Lung (tissue), 12 donors: ENCODE measurements around the gene RDX. TPM values are rescaled to one million over a fixed set of nuclear protein-coding genes. Genes with fewer than 3 reads are reported as not detected.

Source experiments
- ATAC-seq: fragments of 200-7000 bp; cut with Tn5 transposase; one replicate; pipeline ENCODE4 v1.9.1; 2020; ENCODE audit warnings: moderate number of reproducible peaks; ENCODE audit not compliant: insufficient read depth, low FRiP score
- DNase-seq, 3 donors: peaks; one replicate each; pipeline ENCODE4 v3.0.0-alpha.2; 2013 to 2017
- H3K27ac ChIP-seq, 2 donors: one replicate each; pipeline ENCODE4 v1.5.1; 2013; ENCODE audit warnings: mild to moderate bottlenecking in 2 of 2, moderate library complexity in 2 of 2, control low read depth in 1 of 2, inconsistent platforms in 1 of 2, low read depth in 1 of 2, low read length in 1 of 2
- H3K27me3 ChIP-seq, 3 donors: one replicate each; pipeline ENCODE4 v1.5.1; 2013; ENCODE audit warnings: low read length in 2 of 3; ENCODE audit not compliant: control insufficient read depth in 3 of 3, insufficient read depth in 3 of 3
- H3K36me3 ChIP-seq, 4 donors: one replicate each; pipeline ENCODE4 v1.5.1; 2013; ENCODE audit warnings: low read length in 4 of 4, mild to moderate bottlenecking in 1 of 4, moderate library complexity in 1 of 4; ENCODE audit not compliant: control insufficient read depth in 4 of 4, insufficient read depth in 4 of 4
- H3K4me1 ChIP-seq, 5 donors: one replicate each; pipeline ENCODE4 v1.5.1; 2013; ENCODE audit warnings: low read length in 5 of 5, mild to moderate bottlenecking in 2 of 5, moderate library complexity in 1 of 5; ENCODE audit not compliant: control insufficient read depth in 5 of 5, insufficient read depth in 5 of 5
- H3K4me3 ChIP-seq: one replicate; pipeline ENCODE4 v1.5.1; 2013; ENCODE audit warnings: mild to moderate bottlenecking, control low read depth, moderate library complexity
- H3K9ac ChIP-seq, 2 donors: one replicate each; pipeline ENCODE4 v1.5.1; 2013; ENCODE audit warnings: low read length in 2 of 2, control low read depth in 1 of 2; ENCODE audit not compliant: insufficient read depth in 1 of 2
- H3K9me3 ChIP-seq, 4 donors: one replicate each; pipeline ENCODE4 v1.5.1; 2013; ENCODE audit warnings: low read length in 3 of 4, mild to moderate bottlenecking in 1 of 4, moderate library complexity in 1 of 4; ENCODE audit not compliant: control insufficient read depth in 4 of 4, insufficient read depth in 3 of 4
- CTCF ChIP-seq: IDR thresholded peaks from 2 replicates; pipeline ENCODE4 v1.5.1; 2012; ENCODE audit warnings: mild to moderate bottlenecking; ENCODE audit errors: control extremely low read depth, extremely low read depth
- WGBS, 2 donors: extraction: QIAGEN DNeasy Blood & Tissue Kit; methylation state at CpG; one replicate each; pipeline ENCODE4 v1.1.7; 2013; 5-methylcytosine and 5-hydroxymethylcytosine counted together
- polyA plus RNA-seq, 2 donors: library from polyadenylated mRNA; stranded (reverse); fragments of 200-250 nt; gene quantifications; one replicate each; pipeline ENCODE4 v1.2.1, GENCODE V29; 2013
- total RNA-seq, 2 donors: library from RNA; depleted of rRNA in 1 of 2; stranded (reverse); fragments of >200 nt in 1 of 2; gene quantifications; one replicate each; pipeline ENCODE4 v1.2.1, GENCODE V29; 2014 to 2021
- donor health status: control.
- donor health status: control.
- donor health status: Bipolar disorder and iron deficiency.
- donor health status: healthy.
- donor health status: DM: yes; HTN: yes; CAD: no.

The RDX gene
- total and polyA plus RNA-seq, 4 donors, result 21.8 to 144 (median 59.2) TPM

GRCh38 chr11:110162216-110162615 is 134.2 kb downstream of the RDX start:
- Histone ChIP-seq H3K36me3 (peaks cover 18 to 32% (median 21%) of the 10 kb centered on the region in 4 donors), H3K9me3 (no peaks in the 10 kb centered on the region), H3K27me3 (no peaks in the 10 kb centered on the region), H3K4me3 (no peak overlapping the region), H3K27ac (no peak overlapping the region), H3K9ac (no peak overlapping the region), H3K4me1 (no peaks in the 10 kb centered on the region)
- no peak for DNase-seq
- TF ChIP-seq CTCF, result no peak
- no peak for ATAC-seq

- no peak for ATAC-seq
- Histone ChIP-seq H3K4me1 (no peaks in the 10 kb centered on the region), H3K4me3 (no peak overlapping the region), H3K27ac (no peak overlapping the region), H3K36me3 (peaks cover 18 to 27% (median 24%) of the 10 kb centered on the region in 4 donors), H3K27me3 (no peaks in the 10 kb centered on the region), H3K9ac (no peak overlapping the region), H3K9me3 (no peaks in the 10 kb centered on the region)
- DNase-seq, result no peak
- no peak for TF ChIP-seq CTCF
- 97 to 98% methylated on average over 9 of the region's 9 CpGs for WGBS, 2 donors
Measured at GRCh38 chr11:110161061-110161460, 135.4 kb downstream of the RDX start.

- TF ChIP-seq CTCF, result no peak
- Histone ChIP-seq H3K27ac (no peak overlapping the region), H3K9ac (no peak overlapping the region), H3K4me1 (no peaks in the 10 kb centered on the region), H3K36me3 (peaks cover 18 to 27% (median 22%) of the 10 kb centered on the region in 4 donors), H3K9me3 (no peaks in the 10 kb centered on the region), H3K27me3 (no peaks in the 10 kb centered on the region), H3K4me3 (no peak overlapping the region)
- WGBS, 2 donors, result 26 to 47% methylated on average over 2 of the region's 2 CpGs
- no peak for ATAC-seq
- DNase-seq, result no peak
Measured at GRCh38 chr11:110160437-110160836, 136.0 kb downstream of the RDX start.

- Histone ChIP-seq H3K9ac (no peak overlapping the region), H3K4me3 (no peak overlapping the region), H3K36me3 (peaks cover 15 to 26% (median 18%) of the 10 kb centered on the region in 4 donors), H3K27ac (no peak overlapping the region), H3K27me3 (no peaks in the 10 kb centered on the region), H3K4me1 (no peaks in the 10 kb centered on the region), H3K9me3 (no peaks in the 10 kb centered on the region)
- DNase-seq (no peak), ATAC-seq (no peak)
- TF ChIP-seq CTCF, result no peak
- 85 to 86% methylated on average over 3 of the region's 3 CpGs for WGBS, 2 donors
Measured at GRCh38 chr11:110160016-110160415, 136.4 kb downstream of the RDX start.
